Hematopoietic multipotent progenitor cell treated with erythropoietin and hydrocortisone succinate and interleukin-3 and kit ligand, for 15 days (in vitro differentiated cells): ENCODE results near the gene SLC9A9.

Source experiments
- DNase-seq: peaks from one replicate; pipeline ENCODE4 v3.0.0-alpha.2; 2015; ENCODE audit warnings: low spot score

SLC9A9 gene

DNA sequence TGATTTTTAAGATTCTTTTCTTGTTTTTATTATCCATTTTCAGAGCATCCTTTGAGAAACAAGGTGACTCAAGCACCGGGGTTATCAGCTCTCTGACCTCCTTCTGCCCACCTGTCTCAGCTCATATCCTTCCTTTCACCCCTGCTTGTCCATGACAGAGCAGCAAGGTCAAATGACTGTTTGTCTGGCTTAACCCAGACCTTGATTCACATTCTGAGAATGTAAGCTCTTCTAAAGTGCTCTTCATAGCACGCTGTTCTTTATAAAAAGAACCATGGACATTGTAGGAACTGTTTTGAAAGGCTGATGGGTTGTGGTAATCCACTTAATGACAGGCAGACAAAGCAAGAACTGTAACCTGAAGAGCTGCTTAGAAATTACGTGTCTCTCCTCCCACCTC is 606.2 kb downstream of the SLC9A9 start:
- no peak for DNase-seq

DNA sequence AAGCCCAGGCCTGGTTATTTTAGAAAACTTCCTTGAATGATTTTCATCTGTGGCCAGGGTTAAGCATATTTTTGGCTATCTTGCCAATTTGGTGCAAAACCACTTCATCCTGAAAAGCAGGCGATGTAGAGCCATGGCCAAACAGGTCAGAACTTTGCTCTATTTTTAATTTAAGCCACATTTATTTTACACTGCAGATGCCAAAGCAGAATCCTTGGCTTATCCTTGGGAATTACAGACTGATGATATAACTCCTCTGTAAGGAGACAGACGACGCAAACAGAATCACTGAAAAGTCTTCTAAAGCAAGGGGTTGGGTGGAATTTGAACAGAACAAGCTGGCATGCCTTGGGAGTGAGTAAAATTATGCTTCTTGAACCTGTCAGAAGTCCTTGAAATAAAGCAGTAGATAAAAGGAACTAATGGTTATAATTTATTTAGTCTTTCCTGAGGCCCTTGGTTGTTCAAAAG is 606.8 kb downstream of the SLC9A9 start:
- no peak for DNase-seq

DNA sequence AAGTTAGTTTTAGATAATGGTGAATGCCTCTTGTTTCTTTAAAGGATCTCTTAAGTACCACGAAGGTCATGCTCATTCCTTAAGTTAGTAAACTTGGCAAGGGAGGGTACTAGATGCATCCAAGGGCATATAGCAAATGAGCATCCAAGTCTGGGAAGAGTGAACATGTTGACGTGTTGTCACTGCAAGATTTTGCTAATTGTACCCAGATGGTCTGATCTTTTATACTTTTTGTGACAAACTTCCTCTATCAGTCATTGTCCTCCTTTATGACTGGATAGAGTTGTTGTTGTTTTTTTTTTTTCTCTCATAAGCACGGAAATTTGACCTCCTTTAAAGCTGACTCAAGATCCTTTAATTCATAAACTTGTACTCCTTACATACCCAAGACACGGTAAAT is 607.4 kb downstream of the SLC9A9 start:
- DNase-seq: no peak

DNA sequence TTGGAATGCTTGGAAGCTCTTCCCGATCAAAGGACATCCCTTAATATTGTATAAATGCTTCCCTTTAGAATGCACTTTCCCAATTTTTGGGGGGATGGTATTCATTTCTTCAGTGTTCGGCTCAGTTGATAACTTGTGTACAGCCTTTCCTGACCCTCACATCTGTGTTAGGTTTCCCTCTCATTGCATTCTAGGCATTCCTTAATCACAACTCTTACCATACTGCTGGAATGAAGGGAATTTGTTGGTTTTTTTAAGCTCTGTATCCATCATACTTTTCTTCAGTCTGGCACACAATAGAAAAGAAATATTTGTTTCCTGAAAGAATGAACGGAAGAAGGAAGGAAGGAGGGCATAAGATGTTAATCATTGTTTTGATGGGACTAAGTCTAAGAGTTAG is 609.2 kb downstream of the SLC9A9 start:
- DNase-seq: no peak

DNA sequence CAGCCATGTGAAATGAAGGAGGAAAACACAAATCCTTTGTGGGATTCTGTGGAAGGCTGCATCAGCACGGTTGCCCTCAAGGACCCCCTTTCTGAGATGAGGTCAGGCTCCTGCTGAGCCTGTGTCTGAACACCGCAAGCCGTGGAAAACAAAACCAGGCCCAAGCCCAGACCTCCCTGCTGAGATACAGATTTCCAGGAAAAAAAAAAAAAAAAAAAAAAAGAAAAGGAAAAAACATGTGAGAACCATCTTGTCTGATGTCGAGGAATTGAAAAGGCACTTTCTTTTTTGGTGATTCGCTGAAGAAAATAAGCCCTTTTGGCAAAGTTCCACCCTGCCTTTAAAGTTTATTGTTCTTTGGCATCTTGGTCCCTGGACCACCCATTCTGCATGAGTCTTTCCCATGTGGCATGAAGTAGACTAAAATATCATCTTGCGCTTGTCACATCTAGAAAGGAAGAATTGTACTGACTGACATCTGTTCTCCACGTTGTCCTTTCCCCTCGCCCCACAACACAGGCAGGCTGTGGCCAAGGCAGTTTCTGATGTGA is 611.1 kb downstream of the SLC9A9 start:
- DNase-seq: no peak

DNA sequence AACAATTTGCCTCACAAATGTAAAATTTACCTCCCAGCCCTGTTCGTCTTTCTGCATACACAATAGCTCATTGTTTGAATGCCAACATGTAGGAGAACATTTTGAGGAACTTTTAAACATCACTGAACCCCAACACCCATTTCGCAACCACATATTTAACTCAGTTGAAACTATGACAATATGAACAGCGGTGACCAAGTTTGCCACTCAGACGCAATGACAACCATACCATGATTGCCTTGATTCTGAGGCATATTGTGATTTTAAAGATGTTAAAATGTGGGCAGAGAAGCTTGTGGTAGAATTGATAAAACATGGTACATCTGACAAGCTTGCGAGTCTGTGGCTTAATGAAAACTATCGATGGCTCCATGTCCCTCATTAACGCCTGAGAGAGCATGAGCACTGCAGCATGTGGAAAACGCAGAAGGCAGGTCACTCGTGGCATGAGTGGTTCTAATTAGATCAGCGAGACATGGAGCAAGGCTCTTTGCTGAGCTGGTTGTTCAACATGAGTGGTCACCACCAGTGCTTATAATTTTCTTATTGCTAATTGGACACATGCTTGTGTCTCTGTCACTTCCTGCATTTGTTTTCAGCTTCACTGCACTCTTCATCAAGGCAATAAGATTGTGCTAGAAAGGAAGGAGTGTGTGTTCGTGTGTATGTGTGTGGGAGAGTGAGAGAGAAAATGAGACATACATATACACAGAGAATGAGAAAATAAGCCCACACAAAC is 611.9 kb downstream of the SLC9A9 start:
- no peak for DNase-seq

DNA sequence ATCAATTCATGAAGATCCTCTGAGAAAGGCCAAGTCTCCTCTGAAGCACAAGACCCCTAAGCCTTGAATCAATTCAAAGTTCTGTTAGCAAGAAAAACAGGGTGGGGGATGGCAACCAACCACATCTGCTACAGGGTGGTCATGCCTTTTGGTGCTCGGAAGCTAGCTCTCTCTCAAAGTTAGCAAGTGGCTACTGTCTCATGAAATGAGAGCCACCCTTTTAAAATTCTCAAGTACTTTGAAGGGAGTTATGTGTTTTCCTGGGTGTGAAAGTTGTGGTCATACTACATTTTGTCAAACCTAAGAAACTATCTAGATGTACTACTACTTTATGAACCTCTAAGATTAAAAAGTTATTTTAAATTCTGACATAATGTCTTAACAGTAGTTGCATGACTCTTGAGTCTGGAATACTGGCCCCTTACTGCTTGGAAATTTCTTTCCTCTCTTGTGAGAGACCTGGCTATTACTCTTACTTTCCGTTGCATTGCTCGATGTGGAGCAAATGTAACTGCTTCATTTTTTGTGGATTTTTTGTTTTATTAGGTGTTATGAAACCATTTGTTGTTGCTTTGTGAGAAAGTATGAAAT is 612.6 kb downstream of the SLC9A9 start:
- DNase-seq: no peak

DNA sequence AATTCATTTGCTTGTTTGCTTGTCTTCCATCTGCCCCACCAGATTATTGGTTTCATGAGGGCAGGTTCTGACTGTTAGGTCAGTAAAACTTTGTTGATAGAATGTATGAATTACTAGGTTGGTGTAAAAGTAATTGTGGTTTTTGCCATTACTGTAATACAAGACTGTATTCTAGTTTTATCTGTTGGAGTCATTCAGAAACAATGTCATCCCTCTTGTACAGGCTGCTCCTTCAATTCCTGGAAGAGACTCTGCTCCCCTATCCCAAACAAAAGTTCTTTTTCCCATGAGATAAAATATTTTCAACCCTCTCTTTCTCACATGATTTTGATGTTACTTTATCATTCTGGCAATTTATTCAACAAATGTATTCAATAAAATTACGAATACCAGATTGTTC is 613.7 kb downstream of the SLC9A9 start:
- no peak for DNase-seq

DNA sequence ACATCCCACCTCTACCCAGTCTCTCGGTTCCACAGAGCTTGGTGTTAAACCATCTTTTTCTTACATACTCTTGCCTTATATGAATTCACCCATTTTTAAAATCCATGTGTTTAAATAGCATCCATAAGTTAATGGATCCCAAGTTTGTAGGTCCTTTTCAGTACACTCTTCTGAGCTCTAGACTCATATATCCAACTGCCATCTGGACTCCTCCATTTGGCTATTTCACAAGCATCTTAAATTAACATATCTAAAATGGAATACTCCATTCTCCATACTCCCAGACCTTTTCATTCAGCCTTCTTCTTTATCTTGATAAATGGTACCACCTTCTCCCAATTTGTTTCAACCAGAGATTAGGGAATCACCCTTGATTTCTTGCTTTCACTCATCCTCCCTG is 615.3 kb downstream of the SLC9A9 start:
- no peak for DNase-seq

DNA sequence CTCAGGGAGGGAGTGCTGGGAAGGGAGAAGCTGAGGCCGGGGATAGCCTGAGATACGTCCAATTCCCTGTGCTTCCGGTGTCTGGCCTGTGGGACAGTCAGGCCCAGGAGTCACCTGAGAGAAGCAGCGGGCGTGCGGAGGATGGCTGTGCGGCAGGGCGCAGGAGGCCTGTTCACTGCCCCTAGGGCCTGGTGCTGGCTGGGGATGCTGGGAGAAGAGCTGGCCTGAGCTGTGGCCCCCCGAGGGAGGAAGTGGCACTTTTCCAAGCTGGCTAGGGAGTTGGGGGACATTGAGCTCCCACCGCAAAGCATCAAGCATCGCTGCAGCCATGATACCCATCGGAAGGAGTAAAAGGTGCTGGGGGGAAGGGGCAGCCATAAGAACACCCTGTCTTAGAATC is 619.9 kb downstream of the SLC9A9 start:
- no peak for DNase-seq

DNA sequence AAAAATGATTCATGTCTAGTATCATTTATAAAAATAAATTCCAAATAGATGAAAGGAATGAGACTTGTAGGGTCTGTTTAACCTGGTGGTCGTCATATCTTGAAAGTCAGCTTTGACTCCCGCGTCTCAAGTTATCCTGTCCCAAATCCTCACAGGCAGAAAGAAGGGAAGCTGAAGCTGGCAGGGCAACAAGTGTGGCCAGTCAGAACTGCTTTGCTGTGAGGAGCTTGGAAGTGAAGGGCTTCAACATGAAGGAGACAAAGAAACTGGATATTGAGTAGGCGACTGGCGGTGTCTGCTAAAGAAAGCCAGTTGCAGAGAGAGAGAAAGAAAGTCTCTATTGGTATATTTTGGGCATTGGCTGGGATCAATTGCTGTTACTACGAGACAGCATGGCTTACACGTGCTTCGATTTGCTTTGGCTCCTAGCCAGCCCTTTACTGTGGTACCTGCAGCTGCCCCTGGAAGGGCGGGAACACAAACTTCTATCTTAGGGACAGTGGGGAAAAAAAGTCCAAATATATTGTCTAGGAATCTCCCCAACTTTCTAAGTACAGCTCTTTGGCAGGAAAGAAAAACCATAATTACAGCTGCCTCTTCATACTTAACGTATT is 621.5 kb downstream of the SLC9A9 start:
- DNase-seq: no peak

DNA sequence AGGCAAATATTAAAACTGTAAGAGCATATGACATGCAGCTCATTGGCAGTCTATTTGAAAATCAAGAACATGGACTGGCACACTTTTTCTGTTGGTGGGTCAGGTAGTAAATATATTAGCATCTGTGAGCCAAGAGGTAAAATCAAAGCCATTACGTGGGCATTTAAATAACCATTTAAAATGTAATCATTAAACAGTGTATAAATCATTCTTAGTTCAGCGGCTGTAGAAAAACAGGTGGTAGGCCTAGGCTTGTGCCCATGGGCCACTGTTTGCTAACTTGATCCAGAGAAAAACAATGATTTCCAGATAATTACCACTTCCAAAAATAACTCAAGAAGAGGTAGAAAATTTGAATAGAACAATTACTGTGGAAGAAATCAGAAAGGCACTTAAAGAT is 623.6 kb downstream of the SLC9A9 start:
- no peak for DNase-seq

DNA sequence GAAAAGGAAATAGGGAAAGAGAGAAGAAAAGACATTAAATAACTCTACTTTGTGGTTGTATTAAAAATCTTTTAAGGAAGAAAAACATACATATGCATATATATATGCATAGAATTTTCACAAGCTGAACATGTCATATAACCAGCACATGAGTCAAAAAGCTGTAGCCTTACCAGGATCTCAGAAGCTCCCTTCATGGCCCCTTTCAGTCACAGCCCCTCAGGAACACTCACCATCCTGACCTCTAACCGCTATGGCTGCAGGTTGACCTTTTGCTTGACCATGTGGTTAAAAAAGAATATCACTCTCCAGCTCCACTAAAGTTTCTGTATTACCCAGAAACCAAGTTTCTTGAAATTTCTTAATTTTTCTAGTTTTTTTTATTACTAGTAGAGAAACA is 625.3 kb downstream of the SLC9A9 start:
- no peak for DNase-seq

DNA sequence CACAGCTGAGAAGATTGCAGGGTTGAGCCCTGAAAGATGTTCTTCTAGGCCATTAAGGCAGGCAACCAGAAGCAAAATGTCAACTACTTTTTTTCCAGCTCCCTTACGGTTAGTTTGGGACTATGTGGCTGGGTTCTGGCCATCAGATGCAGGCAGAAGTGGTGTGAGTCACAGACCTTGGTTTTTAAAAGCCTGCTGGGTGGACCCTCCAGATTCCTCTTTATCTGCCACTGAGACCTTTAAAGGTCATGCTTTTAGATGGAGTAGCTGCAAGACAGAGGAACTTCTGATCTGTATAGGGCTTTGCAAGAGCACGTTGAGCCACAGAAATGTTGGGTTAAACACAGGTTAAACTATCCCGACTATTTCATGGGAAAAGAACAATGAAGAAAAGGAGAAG is 625.8 kb downstream of the SLC9A9 start:
- no peak for DNase-seq

DNA sequence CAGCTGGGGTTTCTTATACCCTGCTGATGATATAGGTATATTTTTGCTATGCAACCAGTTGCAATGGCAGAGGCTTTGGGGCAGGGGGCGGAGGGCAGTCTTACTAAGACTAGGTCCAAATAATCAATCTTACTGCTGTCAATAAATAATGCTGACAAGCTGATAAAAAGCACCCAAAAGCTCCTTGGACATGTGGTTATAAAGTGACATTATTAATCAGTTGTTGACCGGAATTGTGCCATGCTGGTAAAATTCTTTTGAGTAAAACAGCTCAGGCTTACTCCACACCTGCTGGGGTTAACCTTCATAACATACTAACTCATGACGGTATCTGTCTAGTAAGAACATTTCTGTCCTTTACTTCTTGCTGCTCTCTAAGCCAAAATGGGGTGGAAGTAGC is 626.8 kb downstream of the SLC9A9 start:
- no peak for DNase-seq

DNA sequence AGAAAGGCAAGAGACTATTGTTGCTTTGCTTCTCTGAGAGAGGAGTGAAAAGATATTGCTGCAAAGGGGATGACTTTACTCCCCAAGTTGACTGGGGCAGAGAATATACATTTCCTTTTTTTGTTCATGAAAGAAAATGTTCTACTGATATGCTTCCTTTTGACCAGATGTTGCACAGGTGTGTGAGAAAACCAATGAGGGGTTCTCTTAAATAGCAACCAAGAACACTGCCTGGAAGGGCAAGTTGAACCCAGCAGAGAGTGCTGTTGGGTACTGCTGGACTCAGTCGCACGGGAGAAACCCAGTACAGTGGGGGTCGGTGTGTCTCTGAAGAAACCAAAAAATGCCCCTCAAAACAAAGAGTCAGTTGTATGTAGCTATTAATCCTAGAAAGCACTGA is 627.5 kb downstream of the SLC9A9 start:
- no peak for DNase-seq

DNA sequence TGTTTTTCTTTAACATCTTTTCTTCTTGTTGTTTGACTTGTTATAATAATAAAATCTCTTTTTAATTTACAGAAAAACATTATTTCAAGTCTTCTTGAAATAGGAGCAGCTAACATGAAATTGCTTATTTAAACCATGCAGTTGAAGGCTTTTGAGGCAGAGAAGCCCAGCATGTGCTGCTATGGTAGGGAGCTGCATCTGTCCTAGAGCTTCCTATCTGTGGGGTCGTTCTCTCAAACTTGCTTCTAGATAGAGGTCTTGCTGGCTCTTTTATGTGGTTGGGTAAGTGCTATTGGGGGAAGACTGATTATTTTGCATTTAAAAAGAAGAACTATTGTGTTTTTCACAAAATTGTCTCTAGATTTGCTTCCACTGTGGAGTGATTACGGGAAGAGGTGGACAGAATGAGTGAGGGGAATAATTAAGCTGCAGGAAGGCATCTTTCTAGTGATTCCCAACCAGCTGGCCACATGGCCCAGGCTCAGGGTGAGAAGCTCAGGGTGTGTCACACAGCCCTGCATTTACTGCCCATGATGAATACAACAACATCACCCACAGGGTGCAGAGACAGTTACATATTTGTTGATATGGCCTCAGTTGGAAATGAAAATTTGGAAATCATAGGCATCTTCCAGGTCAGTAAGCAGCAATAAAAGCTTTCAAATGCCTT is 630.0 kb downstream of the SLC9A9 start:
- no peak for DNase-seq

DNA sequence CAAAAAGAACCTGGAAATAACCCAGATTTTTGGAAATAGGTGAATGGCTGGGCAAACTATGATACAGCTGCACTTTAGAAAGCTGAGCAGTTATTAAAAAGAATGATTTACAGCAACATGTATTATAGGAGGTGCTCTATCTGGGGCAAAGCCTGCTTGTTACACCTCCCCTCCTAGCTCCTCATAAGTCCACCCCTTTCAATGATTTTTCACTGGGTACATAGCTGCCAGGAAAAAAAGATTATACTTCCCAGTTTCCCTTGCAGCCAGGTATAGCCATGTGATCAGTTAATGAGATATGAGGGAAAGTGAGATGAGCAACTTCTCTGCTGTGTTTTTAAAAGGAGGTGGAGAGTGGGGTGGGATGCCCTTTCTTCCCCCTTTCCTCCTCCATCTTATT is 631.0 kb downstream of the SLC9A9 start:
- no peak for DNase-seq

DNA sequence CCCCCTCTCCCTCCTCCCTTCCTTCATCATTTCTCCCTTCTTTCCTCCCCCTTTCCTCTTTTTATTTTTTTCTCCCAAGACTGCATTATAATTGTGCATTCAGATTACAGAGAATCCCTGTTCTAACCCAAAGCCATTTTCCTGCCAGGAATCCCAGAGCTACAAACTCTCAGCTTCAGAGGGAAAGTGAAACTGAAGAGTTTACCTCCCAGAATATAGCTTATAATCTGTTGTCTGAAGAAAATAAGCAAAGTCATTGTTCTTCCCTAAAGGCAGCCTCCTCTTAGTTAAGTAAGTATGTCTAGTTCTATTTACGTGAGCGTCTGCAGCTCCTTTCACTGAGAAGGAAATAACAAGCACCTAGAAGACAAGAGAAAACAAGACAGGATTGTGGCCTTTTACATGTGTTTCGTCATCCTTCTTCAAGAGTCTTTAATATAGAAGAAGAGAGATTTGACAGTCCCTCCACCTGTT is 631.5 kb downstream of the SLC9A9 start:
- DNase-seq: peak; percentile 34
